ENCODE measurements around the gene EPS15.
"Not testable (repeated sequence)": the region's sequence is repeated elsewhere in the genome, so short reads cannot be mapped to it uniquely, and the experiment has no call there.

GRCh38 chr1:51325011-51325385 is 194.1 kb downstream of the EPS15 start:
- not testable (repeated sequence) for TF ChIP-seq CTCF (IDR thresholded peaks at IDR 0.05); POLR2AphosphoS5 (IDR thresholded peaks at IDR 0.05; ENCODE audit: low read depth, low read length); JUND (IDR thresholded peaks at IDR 0.05)

Data from SK-N-SH (cell line).